SH-SY5Y (cell line): ENCODE results near the gene SMARCB1.

Experiments
- GATA2 ChIP-seq: IDR thresholded peaks from 2 replicates; pipeline ENCODE4 v1.6.1; 2011; ENCODE audit warnings: mild to moderate bottlenecking, low read depth, low read length
- GATA3 ChIP-seq: IDR thresholded peaks from 2 replicates; pipeline ENCODE4 v1.6.1; 2011; ENCODE audit warnings: low read depth, mild to moderate bottlenecking, low read length, moderate library complexity

DNA sequence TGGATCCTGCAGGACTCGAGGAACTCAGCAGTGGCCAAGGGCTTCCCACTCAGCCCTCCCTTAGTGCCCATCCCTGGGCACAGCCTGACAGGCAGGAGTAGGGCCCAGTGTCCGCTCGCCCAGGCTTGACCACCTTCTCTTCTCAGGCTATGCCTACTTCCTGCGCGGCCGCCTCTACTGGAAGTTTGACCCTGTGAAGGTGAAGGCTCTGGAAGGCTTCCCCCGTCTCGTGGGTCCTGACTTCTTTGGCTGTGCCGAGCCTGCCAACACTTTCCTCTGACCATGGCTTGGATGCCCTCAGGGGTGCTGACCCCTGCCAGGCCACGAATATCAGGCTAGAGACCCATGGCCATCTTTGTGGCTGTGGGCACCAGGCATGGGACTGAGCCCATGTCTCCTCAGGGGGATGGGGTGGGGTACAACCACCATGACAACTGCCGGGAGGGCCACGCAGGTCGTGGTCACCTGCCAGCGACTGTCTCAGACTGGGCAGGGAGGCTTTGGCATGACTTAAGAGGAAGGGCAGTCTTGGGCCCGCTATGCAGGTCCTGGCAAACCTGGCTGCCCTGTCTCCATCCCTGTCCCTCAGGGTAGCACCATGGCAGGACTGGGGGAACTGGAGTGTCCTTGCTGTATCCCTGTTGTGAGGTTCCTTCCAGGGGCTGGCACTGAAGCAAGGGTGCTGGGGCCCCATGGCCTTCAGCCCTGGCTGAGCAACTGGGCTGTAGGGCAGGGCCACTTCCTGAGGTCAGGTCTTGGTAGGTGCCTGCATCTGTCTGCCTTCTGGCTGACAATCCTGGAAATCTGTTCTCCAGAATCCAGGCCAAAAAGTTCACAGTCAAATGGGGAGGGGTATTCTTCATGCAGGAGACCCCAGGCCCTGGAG, 3.3 kb upstream of the SMARCB1 start:
- TF ChIP-seq GATA3: no peak
- TF ChIP-seq GATA2: no peak
